ENCODE data around the gene FEZ2. TPM values are rescaled to one million over a fixed set of nuclear protein-coding genes. Genes with fewer than 3 reads are reported as not detected.

Gene FEZ2
- total RNA-seq, 1 donor from 2014 or later: 43.5 TPM

GRCh38 chr2:36523153-36523552 lies 74.8 kb downstream of the FEZ2 start:
- Mint-ChIP-seq H3K27me3 (ENCODE audit: low read depth) (no peaks in the 10 kb centered on the region), H3K4me3 (no peak overlapping the region), H3K27ac (ENCODE audit: unreplicated experiment) (no peak overlapping the region), H3K36me3 (ENCODE audit: low read depth) (peaks cover 17% of the 10 kb centered on the region), H3K9me3 (no peaks in the 10 kb centered on the region), H3K4me1 (no peaks in the 10 kb centered on the region)
- no peak for TF ChIP-seq CTCF (conservative IDR thresholded peaks at IDR 0.05)
- DNase-seq (ENCODE audit: low read depth, low spot score): no peak

- no peak overlapping the region for H3K27ac Mint-ChIP-seq (ENCODE audit: unreplicated experiment)
- H3K27me3 Mint-ChIP-seq (ENCODE audit: low read depth): no peaks in the 10 kb centered on the region
- H3K9me3 Mint-ChIP-seq: no peaks in the 10 kb centered on the region
- no peak for DNase-seq (ENCODE audit: low read depth, low spot score)
- TF ChIP-seq CTCF (conservative IDR thresholded peaks at IDR 0.05): no peak
- no peak overlapping the region for H3K4me3 Mint-ChIP-seq
- H3K4me1 Mint-ChIP-seq: no peaks in the 10 kb centered on the region
- peaks cover 21% of the 10 kb centered on the region for H3K36me3 Mint-ChIP-seq (ENCODE audit: low read depth)
Observed at GRCh38 chr2:36520431-36520830, 77.5 kb downstream of the FEZ2 start.

DNA sequence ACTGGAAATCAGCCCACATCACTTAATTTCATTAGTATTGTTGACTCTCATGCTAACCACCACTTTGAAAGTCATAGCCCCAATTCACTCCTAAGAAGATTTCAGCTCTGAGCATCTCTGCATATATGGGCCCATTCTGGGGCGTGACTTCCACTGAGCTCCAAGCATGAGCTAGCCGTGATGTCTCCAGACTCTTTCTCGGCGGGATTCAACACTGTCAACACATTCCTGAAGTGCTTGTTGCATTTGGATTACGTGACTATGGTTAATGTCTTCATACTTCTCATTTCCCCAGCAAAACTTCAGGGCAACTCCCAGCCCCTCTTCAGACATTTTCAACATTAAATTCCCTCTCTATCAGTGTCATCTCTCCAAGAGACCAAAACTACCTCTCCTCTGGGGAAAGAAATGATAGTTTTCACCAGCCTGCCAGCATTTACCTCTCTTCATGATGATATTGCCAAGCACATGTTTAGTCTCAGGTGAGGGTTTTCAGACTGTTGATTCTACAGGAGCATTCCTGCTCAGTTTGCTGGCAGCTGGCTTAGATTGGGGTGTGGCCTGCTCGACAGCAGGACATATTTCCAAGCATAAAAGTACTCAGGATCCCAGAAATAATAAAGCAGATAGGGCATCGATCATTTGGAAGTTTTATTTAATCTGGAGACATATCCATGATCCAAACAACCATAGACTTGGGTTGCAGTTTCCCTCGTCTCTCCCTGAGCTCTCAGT lies 81.7 kb downstream of the FEZ2 start:
- H3K4me1 Mint-ChIP-seq: peaks cover 15% of the 10 kb centered on the region
- peaks cover 12% of the 10 kb centered on the region for H3K36me3 Mint-ChIP-seq (ENCODE audit: low read depth)
- no peaks in the 10 kb centered on the region for H3K9me3 Mint-ChIP-seq
- H3K27me3 Mint-ChIP-seq (ENCODE audit: low read depth): no peaks in the 10 kb centered on the region
- TF ChIP-seq CTCF (conservative IDR thresholded peaks at IDR 0.05): no peak
- no peak for DNase-seq (ENCODE audit: low read depth, low spot score)
- H3K4me3 Mint-ChIP-seq: no peak overlapping the region
- no peak overlapping the region for H3K27ac Mint-ChIP-seq (ENCODE audit: unreplicated experiment)

GRCh38 chr2:36515538-36515937 lies 82.4 kb downstream of the FEZ2 start:
- H3K27me3 Mint-ChIP-seq (ENCODE audit: low read depth): no peaks in the 10 kb centered on the region
- no peak for TF ChIP-seq CTCF (conservative IDR thresholded peaks at IDR 0.05)
- no peak overlapping the region for H3K4me3 Mint-ChIP-seq
- peaks cover 7% of the 10 kb centered on the region for H3K36me3 Mint-ChIP-seq (ENCODE audit: low read depth)
- H3K9me3 Mint-ChIP-seq: no peaks in the 10 kb centered on the region
- no peak for DNase-seq (ENCODE audit: low read depth, low spot score)
- H3K4me1 Mint-ChIP-seq: peaks cover 15% of the 10 kb centered on the region
- H3K27ac Mint-ChIP-seq (ENCODE audit: unreplicated experiment): no peak overlapping the region

DNA sequence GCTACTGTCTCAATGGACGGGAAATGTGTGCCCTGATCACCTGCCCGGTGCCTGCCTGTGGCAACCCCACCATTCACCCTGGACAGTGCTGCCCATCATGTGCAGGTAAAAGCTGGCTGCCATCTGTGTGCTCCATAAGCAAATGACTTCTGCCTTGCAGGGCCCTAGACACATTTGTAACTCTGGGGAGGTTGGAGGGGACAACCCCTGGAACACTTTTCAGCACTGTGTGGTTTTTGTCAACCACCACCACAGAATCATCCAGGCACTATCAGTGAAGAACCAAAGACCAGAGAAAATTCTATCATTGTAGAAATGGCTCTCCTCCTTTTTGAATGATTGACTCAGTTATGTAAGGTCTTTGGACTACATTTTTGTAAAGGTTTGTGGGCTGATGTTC lies 84.3 kb downstream of the FEZ2 start:
- Mint-ChIP-seq H3K36me3 (ENCODE audit: low read depth) (peaks cover 4% of the 10 kb centered on the region), H3K9me3 (no peaks in the 10 kb centered on the region), H3K27ac (ENCODE audit: unreplicated experiment) (no peak overlapping the region), H3K4me3 (no peak overlapping the region), H3K27me3 (ENCODE audit: low read depth) (no peaks in the 10 kb centered on the region), H3K4me1 (peaks cover 15% of the 10 kb centered on the region)
- TF ChIP-seq CTCF (conservative IDR thresholded peaks at IDR 0.05): no peak
- DNase-seq (ENCODE audit: low read depth, low spot score): no peak

Data from neural crest cell (in vitro differentiated cells).